ENCODE data around the gene ATF3. TPM values are rescaled to one million over a fixed set of nuclear protein-coding genes. Genes with fewer than 3 reads are reported as not detected.

ATF3 gene
- total and polyA plus RNA-seq, 2 of the 4 experiments (the other 2 are of a cell fraction) = 9.9 to 12.3 TPM

GRCh38 chr1:212651977-212652376 lies 43.4 kb downstream of the ATF3 start:
- peak overlapping the region; percentile 20; the same call in 1 of the 2 replicates for H3K4ac ChIP-seq (ENCODE audit: low read depth, low read length)
- H2BK15ac ChIP-seq (ENCODE audit: low read depth, low read length) = peak overlapping the region; percentile 12; the same call in 2 of the 3 replicates
- intact Hi-C loops (cut with micrococcal nuclease) = no loop called here
- DNase-seq (no peak), ATAC-seq (ENCODE audit: low read depth) (no peak)
- dilution Hi-C loops (cut with HindIII; ENCODE audit: low sequenced_read_pairs, unreplicated experiment) = no loop called here
- peak overlapping the region; percentile 69 for H2BK5ac ChIP-seq (ENCODE audit: low read depth, low read length, poor library complexity, severe bottlenecking)
- H3K27me3 ChIP-seq (ENCODE audit: control insufficient read depth, insufficient read depth, low read length) = no peaks in the 10 kb centered on the region
- no peak overlapping the region for H3K4me3 ChIP-seq (ENCODE audit: insufficient read depth, low read depth, low read length)
- 0 out of 2 replicates have a peak, but pooled peaks cover 2% of the 10 kb centered on the region for H3K9me3 ChIP-seq (ENCODE audit: control insufficient read depth, insufficient read depth, low read length)
- H3K18ac ChIP-seq (ENCODE audit: low read depth, low read length) = peak overlapping the region; percentile 62; the same call in 1 of the 2 replicates
- WGBS, 2 experiments (ENCODE audit: extremely low coverage in 2 of 2, insufficient read length in 1 of 2) = no CpG with 5 or more reads among the region's 3 CpGs
- no peaks in the 10 kb centered on the region for H3K79me1 ChIP-seq (ENCODE audit: low read depth in 1 of 2, low read length in 2 of 2)
- H3K9me1 ChIP-seq (ENCODE audit: insufficient read depth, low read length) = peaks cover 21% of the 10 kb centered on the region
- CTCF ChIA-PET = interaction anchor here (1.0 to 1.3 kb wide), 2 partner anchors 13 to 130 kb away, joined by 3 to 4 read pairs; no protein-coding TSS in a partner anchor
- H2AFZ ChIP-seq (replicated peaks; ENCODE audit: low read length, poor library complexity) = peak overlapping the region; percentile 48
- H3K4me1 ChIP-seq (ENCODE audit: control insufficient read depth, insufficient read depth, low read length) = peaks cover 14% of the 10 kb centered on the region
- BruUV-seq (replicated peaks) = no TSS peak
- no peak for TF ChIP-seq CHD1 (IDR thresholded peaks at IDR 0.05; ENCODE audit: low read depth, low read length)
- TF ChIP-seq CEBPB (IDR thresholded peaks at IDR 0.05; ENCODE audit: low read depth, low read length) = no peak
- no peak for TF ChIP-seq USF2 (IDR thresholded peaks at IDR 0.05; ENCODE audit: low read depth, low read length)
- TF ChIP-seq RFX5 (IDR thresholded peaks at IDR 0.05; ENCODE audit: low read depth, low read length) = no peak
- TF ChIP-seq CTCF (conservative IDR thresholded peaks at IDR 0.05; ENCODE audit: low read depth, low read length) = no peak
- TF ChIP-seq MXI1 (IDR thresholded peaks at IDR 0.05; ENCODE audit: borderline replicate concordance, low read depth, low read length) = no peak
- TF ChIP-seq POLR2A (IDR thresholded peaks at IDR 0.05; ENCODE audit: low read depth, low read length) = no peak
- no peak for TF ChIP-seq RAD21 (IDR thresholded peaks at IDR 0.05; ENCODE audit: low read length)
- TF ChIP-seq SMC3 (IDR thresholded peaks at IDR 0.05; ENCODE audit: low read depth, low read length) = no peak
- TF ChIP-seq RCOR1 (IDR thresholded peaks at IDR 0.05; ENCODE audit: insufficient replicate concordance, low read length) = no peak
- no peak for TF ChIP-seq NFE2L2 (IDR thresholded peaks at IDR 0.05; ENCODE audit: low read depth, low read length)
- no peak overlapping the region for H3K23ac ChIP-seq (ENCODE audit: low read depth, low read length)
- peak overlapping the region; percentile 8; the same call in 1 of the 2 replicates for H4K5ac ChIP-seq (ENCODE audit: low read depth, low read length)
- in situ Hi-C loops (cut with MboI; ENCODE audit: low sequenced_read_pairs) = loop anchor here (25.0 kb wide), 1 partner anchor 335 kb away; no protein-coding TSS in a partner anchor
- no peaks in the 10 kb centered on the region for H4K20me1 ChIP-seq (ENCODE audit: insufficient read depth, low read length)
- H3K27ac ChIP-seq (ENCODE audit: insufficient read depth, low read length) = peak overlapping the region; percentile 51; the same call in 1 of the 2 replicates
- no peak overlapping the region for H2BK20ac ChIP-seq (ENCODE audit: low read depth, low read length)
- H2AK5ac ChIP-seq (ENCODE audit: low read depth, low read length) = peak overlapping the region; percentile 35; the same call in 1 of the 2 replicates
- H3K36me3 ChIP-seq (ENCODE audit: control insufficient read depth, insufficient read depth, low read length) = no peaks in the 10 kb centered on the region
- H4K91ac ChIP-seq (ENCODE audit: insufficient read depth, low read depth, low read length) = peak overlapping the region; percentile 62
- POLR2A ChIA-PET (ENCODE audit: unreplicated experiment) = no interaction called here
- H4K8ac ChIP-seq (ENCODE audit: low read depth in 2 of 2, low read length in 2 of 2) = peak overlapping the region; percentile 65 to 68; a peak in 3 of 4 replicates
- no peak overlapping the region for H3K4me2 ChIP-seq (ENCODE audit: low read depth, low read length)
- no peak overlapping the region for H3K14ac ChIP-seq (replicated peaks; ENCODE audit: low read depth, low read length)
- no peak overlapping the region for H3K56ac ChIP-seq (ENCODE audit: extremely low read depth, insufficient read depth, low read length)
- H2BK120ac ChIP-seq (ENCODE audit: low read depth, low read length) = peak overlapping the region; percentile 43; the same call in 1 of the 2 replicates
- no peak overlapping the region for H3K9ac ChIP-seq (ENCODE audit: low read depth, low read length)
- peak overlapping the region; percentile 76 for H2AK9ac ChIP-seq (replicated peaks; ENCODE audit: low read depth, low read length, poor library complexity)
